ENCODE measurements around the gene HSPA1B.
A peak's percentile ranks its signal among the peaks of the same experiment; 100 is the strongest.
"Not testable (repeated sequence)": the region's sequence is repeated elsewhere in the genome, so short reads cannot be mapped to it uniquely, and the experiment has no call there.

Gene HSPA1B

GRCh38 chr6:31827286-31828079 lies at the start of gene HSPA1B:
Gene HSPA1B, plus strand, starts transcription at chr6:31827738. Its CDS starts 213 bp downstream, at chr6:31827951.
- peak; percentile 99 for DNase-seq (ENCODE audit: low read depth)

DNA sequence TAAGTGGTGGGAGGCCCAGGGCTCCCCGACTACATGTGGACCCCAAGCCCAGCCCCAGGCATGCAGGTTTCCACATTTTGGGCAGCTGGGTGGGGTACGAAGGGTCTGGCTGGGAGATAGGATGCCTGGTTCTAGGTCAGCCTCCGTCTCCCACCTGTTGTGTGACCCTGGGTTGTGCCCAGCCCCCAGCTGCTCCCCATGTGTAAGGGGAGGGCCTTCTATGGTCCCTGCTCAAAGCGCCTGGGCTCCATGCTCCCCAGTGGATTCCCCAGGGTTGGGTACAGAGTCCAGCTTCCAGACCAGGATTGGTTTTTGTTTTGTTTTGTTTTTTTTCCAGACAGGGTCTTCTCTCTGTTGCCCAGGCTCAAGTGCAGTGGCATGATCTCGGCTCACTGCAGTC lies 49.3 kb upstream of the HSPA1B start:
- no peak for DNase-seq (ENCODE audit: low read depth)

GRCh38 chr6:31778999-31779885 lies 48.3 kb upstream of the HSPA1B start:
- DNase-seq (ENCODE audit: low read depth), result no peak

- no peak for DNase-seq (ENCODE audit: low read depth)
Measured at GRCh38 chr6:31779908-31780307, 47.6 kb upstream of the HSPA1B start.

- DNase-seq (ENCODE audit: low read depth), result no peak
Measured at GRCh38 chr6:31780507-31781243, 46.9 kb upstream of the HSPA1B start.

GRCh38 chr6:31781244-31782125 lies 46.1 kb upstream of the HSPA1B start:
- DNase-seq (ENCODE audit: low read depth), result no peak

DNA sequence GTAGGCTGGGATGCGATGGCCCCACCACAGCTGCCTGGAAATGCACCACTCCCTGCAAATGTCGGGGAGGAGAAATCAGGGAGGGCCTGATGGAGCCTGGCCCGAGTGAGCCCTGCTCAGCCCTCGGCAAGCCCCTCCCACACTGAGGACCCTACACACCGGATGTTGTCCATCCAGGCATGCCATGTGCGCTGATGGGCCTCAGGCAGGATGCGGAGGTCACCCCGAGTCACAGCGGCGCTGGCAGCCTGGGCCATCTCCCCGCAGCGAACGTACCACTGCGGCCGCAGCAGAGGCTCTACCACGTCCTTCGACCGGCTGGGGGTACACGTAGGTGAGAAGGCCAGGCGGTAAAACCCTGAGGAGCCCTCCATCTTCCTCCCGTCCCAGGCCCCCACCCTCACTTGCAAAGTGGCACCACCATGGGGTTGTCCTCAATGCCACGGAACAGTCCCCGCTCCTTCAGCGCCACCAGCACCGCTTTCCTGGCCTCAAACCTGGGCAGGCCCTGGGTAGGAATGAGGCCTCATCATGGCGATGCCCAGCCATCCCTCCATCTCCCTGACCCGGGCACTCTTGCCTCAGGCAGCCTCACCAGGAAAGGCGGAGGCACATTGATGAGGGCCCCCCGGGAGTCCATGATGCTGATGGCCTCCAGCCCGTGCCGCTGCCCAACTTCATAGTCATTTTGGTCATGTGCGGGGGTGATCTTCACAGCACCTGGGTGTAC lies 45.2 kb upstream of the HSPA1B start:
- DNase-seq (ENCODE audit: low read depth), result no peak

DNA sequence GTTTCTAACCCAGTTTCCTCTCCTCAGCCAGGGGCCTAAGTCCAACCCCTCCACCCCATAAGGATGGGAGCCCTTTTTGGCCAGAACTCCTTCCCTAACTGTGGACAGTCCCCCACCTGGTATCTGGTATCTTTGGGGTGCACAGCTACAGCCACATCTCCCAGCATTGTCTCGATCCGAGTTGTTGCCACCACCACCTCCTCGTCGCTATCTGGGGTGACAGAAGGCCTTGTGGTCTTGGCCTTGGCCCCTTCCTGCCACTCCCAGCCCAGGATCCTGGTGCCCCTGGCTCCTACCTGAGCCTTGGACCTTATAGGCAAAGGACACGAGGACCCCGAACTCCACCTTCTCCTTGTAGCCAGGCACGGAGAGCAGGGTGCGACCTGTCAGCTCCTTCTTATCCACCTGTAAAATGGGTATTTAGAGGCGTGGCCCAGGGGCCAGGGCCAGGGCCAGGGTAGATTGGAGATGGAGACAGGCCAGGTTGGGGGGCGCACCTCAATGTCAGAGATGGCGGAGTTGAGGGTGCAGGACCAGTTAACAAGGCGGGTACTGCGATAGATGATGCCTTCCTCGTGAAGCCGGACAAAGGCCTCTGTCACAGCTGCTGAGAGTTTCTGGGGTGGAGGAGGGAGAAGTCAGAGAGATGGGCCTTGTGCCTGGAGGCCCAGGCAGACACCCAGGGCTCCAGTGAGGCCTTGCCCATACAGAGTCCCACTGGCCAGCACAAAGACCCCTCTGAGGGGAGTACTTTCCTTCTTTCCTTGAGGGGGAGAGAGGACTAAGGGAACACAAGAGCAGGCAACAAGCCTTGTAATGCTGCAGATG lies 43.2 kb upstream of the HSPA1B start:
- DNase-seq (ENCODE audit: low read depth), result no peak

DNA sequence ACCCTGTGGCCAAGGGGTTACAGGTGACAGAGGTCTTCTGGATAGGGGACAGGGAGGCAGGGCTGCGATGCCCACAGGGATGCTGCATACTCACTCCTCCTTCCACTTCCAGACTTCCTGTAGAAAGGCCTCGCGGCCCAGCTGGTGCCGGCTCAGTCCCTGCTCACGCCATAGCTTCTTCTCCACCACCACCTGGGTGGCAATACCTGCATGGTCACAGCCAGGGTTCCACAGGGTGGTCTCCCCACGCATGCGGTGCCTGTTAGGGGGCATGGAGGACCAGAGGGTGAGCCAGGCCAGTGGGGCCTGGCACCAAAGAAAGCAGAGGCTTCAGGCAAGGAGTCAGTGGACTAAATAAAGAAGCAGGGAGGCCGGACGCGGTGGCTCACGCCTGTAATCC lies 42.1 kb upstream of the HSPA1B start:
- no peak for DNase-seq (ENCODE audit: low read depth)

DNA sequence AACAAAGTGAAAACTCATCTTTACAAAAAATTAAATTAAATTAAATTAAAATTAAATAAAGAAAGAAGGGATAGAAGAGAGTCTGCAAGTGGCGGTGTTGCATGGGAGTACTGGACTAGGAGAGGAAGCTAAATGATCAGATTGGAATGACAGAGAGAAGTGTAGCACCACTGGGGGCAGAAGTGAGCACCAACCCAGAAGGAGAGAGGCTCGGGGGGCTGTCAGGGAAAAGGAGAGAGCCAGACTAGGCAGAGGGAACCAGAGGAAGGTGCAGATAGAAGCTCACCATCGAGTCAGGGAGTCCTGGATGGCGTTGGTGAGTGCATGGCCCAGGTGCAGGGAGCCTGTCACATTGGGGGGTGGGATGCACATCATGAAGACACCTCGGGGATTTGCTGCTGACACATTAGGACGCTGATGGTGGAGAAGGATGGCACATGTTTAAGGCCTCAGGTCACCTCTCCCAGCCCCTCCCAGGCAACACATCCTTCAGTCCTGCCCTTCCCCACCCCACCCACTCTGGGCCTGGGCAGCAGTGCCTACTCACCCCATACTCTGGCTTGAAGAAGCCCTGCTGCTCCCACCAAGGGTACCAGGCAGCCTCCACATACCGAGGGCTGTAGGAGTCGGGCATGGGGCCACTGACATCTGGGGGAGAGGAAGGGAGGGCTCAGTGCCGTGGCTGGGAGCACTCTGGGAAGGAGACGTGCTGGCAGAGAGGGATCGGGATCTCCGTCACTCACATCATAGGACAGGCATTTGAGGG lies 36.0 kb upstream of the HSPA1B start:
- no peak for DNase-seq (ENCODE audit: low read depth)

- no peak for DNase-seq (ENCODE audit: low read depth)
Measured at GRCh38 chr6:31792090-31792374, 35.5 kb upstream of the HSPA1B start.

- DNase-seq (ENCODE audit: low read depth), result no peak
Measured at GRCh38 chr6:31792761-31793171, 34.8 kb upstream of the HSPA1B start.

GRCh38 chr6:31793927-31794245 lies 33.7 kb upstream of the HSPA1B start:
- not testable (repeated sequence) for DNase-seq (ENCODE audit: low read depth)

- DNase-seq (ENCODE audit: low read depth), result no peak
Measured at GRCh38 chr6:31794294-31794865, 33.2 kb upstream of the HSPA1B start.

- no peak for DNase-seq (ENCODE audit: low read depth)
Measured at GRCh38 chr6:31794866-31795615, 32.5 kb upstream of the HSPA1B start.

- DNase-seq (ENCODE audit: low read depth), result peak; percentile 77
Measured at GRCh38 chr6:31795616-31796298, 31.8 kb upstream of the HSPA1B start, which contains the start of gene VARS1. Gene VARS1, minus strand, starts transcription at chr6:31795752. Its CDS starts 535 bp downstream, at chr6:31795217.

GRCh38 chr6:31796993-31797385 lies 30.5 kb upstream of the HSPA1B start:
- no peak for DNase-seq (ENCODE audit: low read depth)

GRCh38 chr6:31797588-31797987 lies 29.9 kb upstream of the HSPA1B start:
- DNase-seq (ENCODE audit: low read depth), result no peak
